CD4-positive, alpha-beta memory T cell (primary cell): ENCODE data around the gene ASIC4. TPM values are rescaled to one million over a fixed set of nuclear protein-coding genes. Genes with fewer than 3 reads are reported as not detected.
A peak's percentile ranks its signal among the peaks of the same experiment; 100 is the strongest.

ENCODE experiments used
- CTCF ChIA-PET: fragments of 350-600 bp; sonication (Branson Sonifier 250); formaldehyde crosslinking; loops from one replicate; lab custom pipeline; 2021; ENCODE audit warnings: inconsistent platforms; ENCODE audit not compliant: partially characterized antibody; lab: Charles Lee
- POLR2A ChIA-PET: fragments of 350-600 bp; sonication (Branson Sonifier 250); formaldehyde crosslinking; loops from one replicate; lab custom pipeline; 2021; ENCODE audit not compliant: partially characterized antibody; lab: Charles Lee
- DNase-seq, 5 donors: peaks; one replicate each; pipeline versions ENCODE4 v3.0.0 to v3.0.0-alpha.2; 2020 to 2022; ENCODE audit warnings: mixed read lengths in 1 of 5
- H3K27ac ChIP-seq: one replicate; pipeline ENCODE4 v1.7.0; 2013; ENCODE audit warnings: low read depth, low read length
- H3K27me3 ChIP-seq: 2 replicates; pipeline ENCODE4 v1.7.0; 2013; ENCODE audit warnings: mild to moderate bottlenecking, low read length, moderate library complexity; ENCODE audit not compliant: insufficient read depth
- H3K36me3 ChIP-seq: 2 replicates; pipeline ENCODE4 v1.7.0; 2013; ENCODE audit warnings: mild to moderate bottlenecking, low read length, moderate library complexity; ENCODE audit not compliant: insufficient read depth
- H3K4me1 ChIP-seq: 2 replicates; pipeline ENCODE4 v1.7.0; 2013; ENCODE audit warnings: mild to moderate bottlenecking, low read length, moderate library complexity; ENCODE audit not compliant: insufficient read depth
- H3K4me3 ChIP-seq, 2 donors: one replicate each; pipeline ENCODE4 v1.7.0; 2013; ENCODE audit warnings: low read length in 2 of 2, mild to moderate bottlenecking in 1 of 2
- H3K9me3 ChIP-seq, 2 donors: one replicate each; pipeline ENCODE4 v1.7.0; 2013; ENCODE audit warnings: low read length in 2 of 2, control low read depth in 1 of 2; ENCODE audit not compliant: control insufficient read depth in 1 of 2
- H3K27ac Mint-ChIP-seq, 7 donors: one replicate each; pipeline ENCODE4 v1.8.0; 2020 to 2021; ENCODE audit warnings: mixed read lengths in 7 of 7, mild to moderate bottlenecking in 6 of 7, inconsistent platforms in 3 of 7, moderate library complexity in 3 of 7
- H3K27me3 Mint-ChIP-seq, 2 donors: one replicate each; pipeline ENCODE4 v1.8.0; 2020 to 2021; ENCODE audit warnings: mixed read lengths in 2 of 2
- H3K36me3 Mint-ChIP-seq, 2 donors: one replicate each; pipeline ENCODE4 v1.8.0; 2020 to 2021; ENCODE audit warnings: mixed read lengths in 2 of 2, inconsistent platforms in 1 of 2, mild to moderate bottlenecking in 1 of 2
- H3K4me1 Mint-ChIP-seq, 4 donors: one replicate each; pipeline ENCODE4 v1.8.0; 2020 to 2021; ENCODE audit warnings: mixed read lengths in 4 of 4, mild to moderate bottlenecking in 1 of 4
- H3K4me3 Mint-ChIP-seq, 8 donors: one replicate each; pipeline ENCODE4 v1.8.0; 2020 to 2021; ENCODE audit warnings: mixed read lengths in 8 of 8, mild to moderate bottlenecking in 7 of 8, moderate library complexity in 6 of 8, inconsistent platforms in 3 of 8
- H3K9me3 Mint-ChIP-seq, 8 donors: one replicate each; pipeline ENCODE4 v1.8.0; 2020 to 2021; ENCODE audit warnings: mixed read lengths in 8 of 8, mild to moderate bottlenecking in 5 of 8, inconsistent platforms in 3 of 8, moderate library complexity in 1 of 8
- intact Hi-C: fragments of 100-400 bp; cut with micrococcal nuclease; formaldehyde crosslinking; loops from one replicate; pipeline ENCODE4 v1.15.1; 2023
- polyA plus RNA-seq, 2 donors: library from polyadenylated mRNA; unstranded; fragments of 300-500 nt; fragmentation: Illumina TruSeq; gene quantifications; one replicate each; pipeline ENCODE4 v1.2.3, GENCODE V29; 2021
- total RNA-seq, 2 experiments: library from RNA; stranded (reverse); gene quantifications; one replicate each; pipeline ENCODE4 v1.2.3, GENCODE V29; 2021

The ASIC4 gene
- total and polyA plus RNA-seq, 4 experiments from 2014 or later, result 0.09 to 0.22 TPM; not detected in 2

DNA sequence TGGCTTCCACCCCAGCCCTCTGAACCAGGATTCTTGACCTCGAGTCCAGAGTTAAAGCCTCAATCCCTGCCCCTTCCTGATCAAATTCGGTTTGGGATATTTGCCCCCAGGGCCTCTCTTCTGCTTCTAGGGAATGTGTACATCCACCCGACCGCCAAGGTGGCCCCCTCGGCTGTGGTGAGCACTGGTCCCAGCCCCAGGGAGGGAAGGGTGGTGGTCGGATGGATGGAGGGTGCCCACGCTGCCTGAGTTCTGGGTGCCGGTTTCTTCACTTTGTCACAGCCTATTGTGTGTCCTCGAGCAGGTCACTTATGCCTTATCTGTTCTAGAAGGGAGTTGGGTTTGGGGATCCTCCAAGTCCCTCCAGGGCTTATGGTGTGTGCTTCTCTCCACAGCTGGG is 8.7 kb upstream of the ASIC4 start:
- peaks cover 5% of the 10 kb centered on the region for H3K36me3 ChIP-seq
- H3K9me3 Mint-ChIP-seq, result no peaks in the 10 kb centered on the region
- peaks cover 7 to 14% (median 11%) of the 10 kb centered on the region in 4 donors for H3K4me1 Mint-ChIP-seq
- H3K4me3 Mint-ChIP-seq, result no peak overlapping the region
- H3K36me3 Mint-ChIP-seq, result peaks cover 46 to 47% of the 10 kb centered on the region in 2 donors
- peaks cover 12 to 13% of the 10 kb centered on the region in 2 donors for H3K27me3 Mint-ChIP-seq
- H3K27me3 ChIP-seq, result peaks cover 5% of the 10 kb centered on the region
- intact Hi-C loops, result no loop called here
- no peaks in the 10 kb centered on the region for H3K9me3 ChIP-seq
- ChIA-PET CTCF (no interaction called here), POLR2A (no interaction called here)
- H3K27ac Mint-ChIP-seq, result no peak overlapping the region
- no peak for DNase-seq
- H3K27ac ChIP-seq, result no peak overlapping the region
- H3K4me1 ChIP-seq, result peaks cover 14% of the 10 kb centered on the region
- no peak overlapping the region for H3K4me3 ChIP-seq

DNA sequence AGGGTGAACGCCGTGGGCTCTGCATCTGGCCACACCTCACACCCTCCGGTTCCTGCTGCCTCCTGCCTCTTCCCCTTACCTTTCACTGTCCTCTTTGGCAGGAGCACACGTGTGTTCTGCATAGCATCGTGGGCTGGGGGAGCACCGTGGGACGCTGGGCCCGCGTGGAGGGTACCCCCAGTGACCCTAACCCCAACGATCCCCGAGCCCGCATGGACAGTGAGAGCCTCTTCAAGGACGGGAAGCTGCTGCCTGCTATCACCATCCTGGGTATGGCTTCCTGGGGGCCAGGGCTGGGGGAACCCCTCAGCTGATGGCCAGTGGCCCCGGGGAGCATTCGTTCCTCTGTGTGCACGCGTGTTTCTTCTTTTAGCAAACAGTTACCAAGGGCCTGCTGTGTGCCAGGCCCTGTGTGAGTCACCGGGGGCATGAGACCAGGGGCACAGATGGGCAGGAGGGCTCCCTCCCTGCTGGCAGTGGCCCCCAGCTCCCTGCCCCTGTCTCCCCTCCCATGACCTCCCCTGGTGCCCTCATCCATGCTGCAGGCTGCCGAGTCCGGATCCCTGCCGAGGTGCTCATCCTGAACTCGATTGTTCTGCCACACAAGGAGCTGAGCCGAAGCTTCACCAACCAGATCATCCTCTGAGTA is 8.0 kb upstream of the ASIC4 start:
- H3K36me3 Mint-ChIP-seq, result peaks cover 46 to 47% of the 10 kb centered on the region in 2 donors
- H3K4me3 ChIP-seq, result no peak overlapping the region
- peaks cover 8 to 15% (median 11%) of the 10 kb centered on the region in 4 donors for H3K4me1 Mint-ChIP-seq
- intact Hi-C loops, result no loop called here
- H3K27ac Mint-ChIP-seq, result no peak overlapping the region
- POLR2A ChIA-PET, result no interaction called here
- H3K4me1 ChIP-seq, result peaks cover 14% of the 10 kb centered on the region
- no peak overlapping the region for H3K27ac ChIP-seq
- H3K9me3 Mint-ChIP-seq, result no peaks in the 10 kb centered on the region
- H3K4me3 Mint-ChIP-seq, result no peak overlapping the region
- peaks cover 15 to 18% of the 10 kb centered on the region in 2 donors for H3K27me3 Mint-ChIP-seq
- peaks cover 5% of the 10 kb centered on the region for H3K36me3 ChIP-seq
- CTCF ChIA-PET, result interaction anchor here (0.9 kb wide), 1 partner anchor 12 kb away, joined by 3 read pairs; no protein-coding TSS in a partner anchor
- peaks cover 6% of the 10 kb centered on the region for H3K27me3 ChIP-seq
- no peak for DNase-seq
- no peaks in the 10 kb centered on the region for H3K9me3 ChIP-seq

DNA sequence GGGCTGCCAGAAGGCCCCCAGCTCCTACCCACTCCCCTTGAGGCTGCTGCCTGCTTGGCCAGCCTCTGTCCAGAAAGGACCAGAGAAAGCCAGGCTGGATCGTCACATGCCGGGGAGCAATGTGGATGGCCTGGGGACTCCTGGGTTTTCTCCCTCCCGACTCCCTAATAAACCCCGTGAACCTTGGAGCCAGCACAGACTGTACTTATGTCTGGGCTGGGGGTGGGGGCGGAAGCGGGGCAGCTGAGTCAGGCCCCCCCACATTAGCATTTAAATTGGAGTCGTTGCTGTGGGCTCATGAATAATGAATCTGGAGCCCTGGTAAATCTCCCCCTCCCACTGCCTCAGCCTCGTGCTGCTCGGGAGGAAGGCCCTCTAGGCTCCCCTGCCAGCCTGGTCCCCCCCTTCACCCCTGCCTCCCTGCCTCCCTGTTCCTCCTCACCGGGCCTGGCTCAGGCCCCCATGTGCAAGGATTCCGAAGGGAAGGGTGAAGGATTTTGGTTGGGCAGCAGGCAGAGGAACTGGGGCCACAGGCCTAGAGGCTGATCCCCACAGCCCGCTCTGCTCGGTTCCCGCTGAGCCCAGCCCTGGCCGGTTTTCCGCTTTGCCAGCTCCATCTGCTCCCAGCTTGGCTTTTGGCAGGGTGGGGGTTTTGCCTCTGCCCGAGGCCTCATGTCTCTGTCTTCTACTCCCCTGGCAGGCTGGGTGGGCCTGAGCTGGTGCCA is 7.3 kb upstream of the ASIC4 start:
- peaks cover 42 to 47% of the 10 kb centered on the region in 2 donors for H3K36me3 Mint-ChIP-seq
- Histone ChIP-seq H3K27ac (no peak overlapping the region), H3K36me3 (peaks cover 5% of the 10 kb centered on the region), H3K4me1 (peaks cover 14% of the 10 kb centered on the region), H3K4me3 (no peak overlapping the region), H3K9me3 (no peaks in the 10 kb centered on the region), H3K27me3 (peaks cover 6% of the 10 kb centered on the region)
- peaks cover 19 to 21% of the 10 kb centered on the region in 2 donors for H3K27me3 Mint-ChIP-seq
- H3K9me3 Mint-ChIP-seq, result no peaks in the 10 kb centered on the region
- no peak overlapping the region for H3K27ac Mint-ChIP-seq
- intact Hi-C loops, result no loop called here
- no peak overlapping the region for H3K4me3 Mint-ChIP-seq
- ChIA-PET CTCF (interaction anchor here (0.9 to 1.5 kb wide), 7 partner anchors 8 to 53 kb away, joined by 3 to 7 read pairs (median 3); partner anchors contain the start of gene GMPPA), POLR2A (no interaction called here)
- peaks cover 6 to 16% (median 11%) of the 10 kb centered on the region in 4 donors for H3K4me1 Mint-ChIP-seq
- no peak for DNase-seq

DNA sequence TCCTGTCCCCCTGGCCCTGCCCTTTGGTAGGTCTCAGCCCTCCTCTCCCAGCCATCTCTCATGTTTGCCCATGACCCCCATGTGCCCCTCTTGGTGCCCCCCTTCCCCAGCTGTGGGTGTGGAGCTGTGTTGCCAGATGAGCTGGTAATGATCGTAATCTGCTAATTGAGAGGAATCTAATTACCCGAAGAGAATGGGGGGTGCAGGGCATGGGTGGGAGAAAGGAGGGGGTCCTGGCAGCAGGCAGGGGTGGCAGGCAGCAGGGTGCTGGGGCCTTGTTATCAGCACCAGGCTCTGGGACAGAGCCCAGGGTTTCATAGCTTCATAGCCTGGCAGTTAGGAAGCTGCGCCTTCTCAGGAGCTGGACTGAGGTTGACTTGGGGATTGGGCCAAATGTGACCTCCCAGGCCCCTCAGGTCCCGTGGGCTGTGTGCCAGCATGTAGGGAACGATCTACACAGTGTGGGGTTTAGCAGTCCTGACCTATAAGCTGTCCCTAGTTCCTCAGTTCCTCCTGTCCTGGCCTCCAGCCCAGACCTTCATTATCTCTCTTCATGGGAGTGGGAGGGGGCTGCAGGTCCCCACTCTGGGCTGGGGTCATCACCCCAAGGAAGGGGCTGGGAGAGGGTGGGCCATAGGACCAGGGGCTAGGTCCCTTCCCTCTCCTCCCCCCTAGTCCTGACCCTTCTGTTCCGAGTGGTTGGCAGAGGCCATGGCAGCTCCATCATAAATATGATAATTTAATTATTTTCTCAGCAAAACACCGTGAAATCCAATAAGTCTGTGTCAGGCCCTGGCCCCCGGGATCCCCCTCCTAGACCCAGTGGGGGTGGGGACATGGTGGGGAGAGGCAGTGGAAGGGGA is 6.5 kb upstream of the ASIC4 start:
- ChIA-PET CTCF (interaction anchor here (0.6 to 3.2 kb wide), 11 partner anchors 9 to 61 kb away, joined by 3 to 12 read pairs (median 3); partner anchors contain the start of gene GMPPA), POLR2A (no interaction called here)
- no peak overlapping the region for H3K27ac ChIP-seq
- Mint-ChIP-seq H3K27ac (no peak overlapping the region), H3K4me3 (no peak overlapping the region), H3K4me1 (peaks cover 6 to 20% (median 11%) of the 10 kb centered on the region in 4 donors), H3K36me3 (peaks cover 39 to 42% of the 10 kb centered on the region in 2 donors), H3K27me3 (peaks cover 23 to 26% of the 10 kb centered on the region in 2 donors), H3K9me3 (no peaks in the 10 kb centered on the region)
- H3K36me3 ChIP-seq, result peaks cover 5% of the 10 kb centered on the region
- intact Hi-C loops, result no loop called here
- H3K27me3 ChIP-seq, result peaks cover 10% of the 10 kb centered on the region
- peaks cover 18% of the 10 kb centered on the region for H3K4me1 ChIP-seq
- DNase-seq, result no peak
- no peak overlapping the region for H3K4me3 ChIP-seq
- H3K9me3 ChIP-seq, result no peaks in the 10 kb centered on the region

DNA sequence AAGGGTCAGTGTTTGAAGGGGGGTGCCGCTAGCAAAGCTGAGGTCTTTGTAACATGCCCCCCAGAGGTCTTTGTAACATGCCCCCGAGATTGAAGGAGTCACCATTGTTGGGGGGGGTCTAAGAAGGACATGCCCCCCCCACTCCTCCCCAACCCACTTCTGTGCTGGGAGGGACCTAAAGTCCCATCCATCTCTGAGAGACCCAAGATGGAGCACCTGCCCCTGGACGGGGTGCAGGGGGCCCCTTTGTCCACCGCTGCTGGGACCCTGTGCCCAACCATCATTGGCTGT is 5.9 kb upstream of the ASIC4 start:
- Histone ChIP-seq H3K36me3 (peaks cover 5% of the 10 kb centered on the region), H3K9me3 (no peaks in the 10 kb centered on the region), H3K27ac (no peak overlapping the region), H3K4me1 (peaks cover 18% of the 10 kb centered on the region), H3K27me3 (peaks cover 10% of the 10 kb centered on the region), H3K4me3 (no peak overlapping the region)
- ChIA-PET CTCF (interaction anchor here (0.6 to 4.0 kb wide), 6 partner anchors 9 to 61 kb away, joined by 3 to 26 read pairs (median 4); no protein-coding TSS in a partner anchor), POLR2A (no interaction called here)
- intact Hi-C loops, result no loop called here
- no peak for DNase-seq
- H3K4me3 Mint-ChIP-seq, result no peak overlapping the region
- peaks cover 6 to 25% (median 14%) of the 10 kb centered on the region in 4 donors for H3K4me1 Mint-ChIP-seq
- H3K36me3 Mint-ChIP-seq, result peaks cover 37 to 40% of the 10 kb centered on the region in 2 donors
- H3K27me3 Mint-ChIP-seq, result peaks cover 28 to 31% of the 10 kb centered on the region in 2 donors
- no peaks in the 10 kb centered on the region for H3K9me3 Mint-ChIP-seq
- no peak overlapping the region for H3K27ac Mint-ChIP-seq

DNA sequence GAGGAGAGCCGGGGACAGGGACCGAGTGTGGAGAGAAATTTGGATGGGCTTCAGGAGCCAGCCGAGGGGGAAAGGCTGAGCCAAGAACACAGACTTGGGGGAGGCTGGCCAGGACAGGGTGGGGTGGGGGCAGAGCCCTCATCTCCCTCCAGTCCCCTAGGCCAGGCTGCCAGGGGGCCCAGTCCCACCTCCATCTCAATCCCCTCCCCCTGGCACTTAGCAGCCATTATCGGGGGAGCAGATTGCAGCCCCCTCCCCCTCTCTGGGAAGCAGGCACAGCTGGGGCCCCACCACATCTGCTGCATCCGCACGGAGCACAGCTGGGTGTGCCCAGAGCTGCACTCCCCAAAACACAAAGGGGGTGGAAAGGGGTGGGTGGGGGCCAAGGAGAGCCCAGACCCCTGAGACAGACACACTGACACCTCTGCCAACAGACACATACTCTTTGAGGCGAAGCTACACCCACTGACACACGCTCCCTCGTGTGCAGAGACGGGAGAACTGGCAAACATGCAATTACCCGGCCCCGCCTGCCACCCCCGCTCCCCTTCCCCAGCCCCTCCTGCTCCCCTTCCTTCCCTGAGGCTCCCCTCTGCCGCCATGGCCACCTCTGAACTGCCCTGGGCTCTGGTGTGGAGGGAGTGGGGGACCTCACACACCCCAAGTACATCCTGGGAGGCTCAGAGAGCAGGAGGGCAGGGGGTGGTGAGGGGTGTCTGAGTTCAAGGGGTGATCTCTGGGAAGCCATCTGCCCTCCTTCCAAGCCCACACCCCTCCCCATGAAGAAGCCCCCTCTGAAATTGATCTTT is 5.1 kb upstream of the ASIC4 start:
- H3K27me3 ChIP-seq, result peaks cover 10% of the 10 kb centered on the region
- H3K4me3 Mint-ChIP-seq, result peak overlapping the region in 7 of 8 donors; percentile 3 to 75 (median 52)
- peaks cover 30 to 32% of the 10 kb centered on the region in 2 donors for H3K36me3 Mint-ChIP-seq
- no peaks in the 10 kb centered on the region for H3K9me3 ChIP-seq
- no peak overlapping the region for H3K4me3 ChIP-seq
- no peak overlapping the region for H3K27ac ChIP-seq
- intact Hi-C loops, result no loop called here
- DNase-seq, result no peak
- POLR2A ChIA-PET, result interaction anchor here (0.6 to 0.8 kb wide), 2 partner anchors 8 to 10 kb away, joined by 3 to 4 read pairs; partner anchors contain the start of gene GMPPA
- H3K4me1 ChIP-seq, result peaks cover 25% of the 10 kb centered on the region
- peak overlapping the region in 1 of 7 donors; percentile 36 for H3K27ac Mint-ChIP-seq
- H3K36me3 ChIP-seq, result peaks cover 5% of the 10 kb centered on the region
- CTCF ChIA-PET, result interaction anchor here (0.8 to 4.0 kb wide), 14 partner anchors 8 to 106 kb away, joined by 3 to 26 read pairs (median 5); partner anchors contain the start of gene GMPPA
- peaks cover 34 to 38% of the 10 kb centered on the region in 2 donors for H3K27me3 Mint-ChIP-seq
- no peaks in the 10 kb centered on the region for H3K9me3 Mint-ChIP-seq
- peaks cover 6 to 32% (median 19%) of the 10 kb centered on the region in 4 donors for H3K4me1 Mint-ChIP-seq
